ENCODE data around the gene KRTAP9-4.
"Not testable (repeated sequence)": the region's sequence is repeated elsewhere in the genome, so short reads cannot be mapped to it uniquely, and the experiment has no call there.

DNA sequence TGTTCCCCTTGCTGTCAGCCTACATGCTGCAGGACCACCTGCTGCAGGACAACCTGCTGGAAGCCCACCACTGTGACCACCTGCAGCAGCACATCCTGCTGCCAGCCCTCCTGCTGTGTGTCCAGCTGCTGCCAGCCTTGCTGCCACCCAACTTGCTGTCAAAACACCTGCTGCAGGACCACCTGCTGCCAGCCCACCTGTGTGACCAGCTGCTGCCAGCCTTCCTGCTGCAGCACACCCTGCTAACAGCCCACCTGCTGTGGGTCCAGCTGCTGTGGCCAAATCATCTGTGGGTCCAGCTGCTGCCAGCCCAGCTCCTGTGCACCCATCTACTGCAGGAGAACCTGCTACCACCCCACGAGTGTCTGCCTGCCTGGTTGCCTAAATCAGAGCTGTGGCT lies 21.8 kb downstream of the KRTAP9-4 start:
- TF ChIP-seq, protein P1, sequence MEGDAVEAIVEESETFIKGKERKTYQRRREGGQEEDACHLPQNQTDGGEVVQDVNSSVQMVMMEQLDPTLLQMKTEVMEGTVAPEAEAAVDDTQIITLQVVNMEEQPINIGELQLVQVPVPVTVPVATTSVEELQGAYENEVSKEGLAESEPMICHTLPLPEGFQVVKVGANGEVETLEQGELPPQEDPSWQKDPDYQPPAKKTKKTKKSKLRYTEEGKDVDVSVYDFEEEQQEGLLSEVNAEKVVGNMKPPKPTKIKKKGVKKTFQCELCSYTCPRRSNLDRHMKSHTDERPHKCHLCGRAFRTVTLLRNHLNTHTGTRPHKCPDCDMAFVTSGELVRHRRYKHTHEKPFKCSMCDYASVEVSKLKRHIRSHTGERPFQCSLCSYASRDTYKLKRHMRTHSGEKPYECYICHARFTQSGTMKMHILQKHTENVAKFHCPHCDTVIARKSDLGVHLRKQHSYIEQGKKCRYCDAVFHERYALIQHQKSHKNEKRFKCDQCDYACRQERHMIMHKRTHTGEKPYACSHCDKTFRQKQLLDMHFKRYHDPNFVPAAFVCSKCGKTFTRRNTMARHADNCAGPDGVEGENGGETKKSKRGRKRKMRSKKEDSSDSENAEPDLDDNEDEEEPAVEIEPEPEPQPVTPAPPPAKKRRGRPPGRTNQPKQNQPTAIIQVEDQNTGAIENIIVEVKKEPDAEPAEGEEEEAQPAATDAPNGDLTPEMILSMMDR (conservative IDR thresholded peaks at IDR 0.05; ENCODE audit: low read length): not testable (repeated sequence)
- not testable (repeated sequence) for TF ChIP-seq EZH2phosphoT487 (IDR thresholded peaks at IDR 0.05; ENCODE audit: borderline replicate concordance)
